GM21576 (cell line): ENCODE results near the gene SP110.
A peak's percentile ranks its signal among the peaks of the same experiment; 100 is the strongest.
"Not testable (repeated sequence)": the region's sequence is repeated elsewhere in the genome, so short reads cannot be mapped to it uniquely, and the experiment has no call there.

Experiments
- ATAC-seq: cut with Tn5 transposase; IDR thresholded peaks from one replicate; pipeline ENCODE4 v1.9.1; 2021; ENCODE audit warnings: mild to moderate bottlenecking, moderate library complexity; ENCODE audit not compliant: unreplicated experiment

The SP110 gene

DNA sequence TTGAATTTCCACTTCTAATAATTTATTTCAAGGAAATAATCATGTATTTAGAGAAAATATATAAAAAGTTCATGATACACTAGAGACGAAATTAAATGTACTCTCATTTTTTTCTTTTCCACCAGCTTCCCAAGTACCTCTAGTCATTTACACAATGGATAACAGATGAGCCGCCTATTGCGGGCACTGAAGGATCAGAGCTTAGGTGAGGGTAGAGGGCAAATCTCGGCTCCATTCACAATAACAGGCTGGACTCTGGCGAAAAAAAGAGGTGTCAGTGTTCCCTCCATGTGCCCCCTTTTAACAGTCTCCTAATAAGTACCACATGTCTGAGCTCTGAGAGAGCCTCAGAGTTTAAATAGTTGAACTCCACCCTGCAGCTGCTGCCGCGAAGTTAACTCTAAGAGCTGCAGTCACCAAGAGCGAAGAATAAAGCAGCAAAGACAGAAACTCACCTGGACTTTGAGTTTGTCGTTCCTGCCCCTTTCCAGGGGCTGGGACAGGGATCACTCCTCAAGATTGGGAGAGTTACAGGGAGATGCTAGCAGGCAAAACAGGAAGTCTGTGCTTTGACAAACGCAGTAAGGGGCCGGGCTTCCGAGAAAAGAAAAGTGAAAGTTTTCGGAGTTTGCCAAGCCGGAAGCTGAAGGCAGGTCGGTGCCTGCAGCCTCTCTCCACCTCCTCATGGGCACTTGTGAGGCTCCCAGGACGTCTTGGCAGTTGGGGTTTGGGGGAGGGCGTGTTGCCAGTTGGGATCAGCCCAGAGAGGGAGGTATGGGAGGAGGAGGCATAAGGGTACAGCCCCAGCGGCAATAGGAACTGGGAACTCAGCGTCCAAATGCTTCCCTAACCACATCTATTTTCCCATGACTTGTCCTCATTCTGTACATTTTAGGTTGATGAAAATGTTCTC lies at the start of gene SP110:
Gene SP110 (minus strand): TSS at position 566 of the 913 bp plus-strand sequence. CDS start 3,057 bp downstream, outside the sequence.
- peak; percentile 78 for ATAC-seq

GRCh38 chr2:230268606-230269243 lies 48.9 kb upstream of the SP110 start:
- ATAC-seq = peak; percentile 44

- ATAC-seq = peak; percentile 61
Observed at GRCh38 chr2:230267556-230267955, 47.8 kb upstream of the SP110 start.

GRCh38 chr2:230267059-230267458 lies 47.3 kb upstream of the SP110 start:
- ATAC-seq = peak; percentile 14

- ATAC-seq = no peak
Observed at GRCh38 chr2:230266638-230267037, 46.9 kb upstream of the SP110 start.

GRCh38 chr2:230264945-230265344 lies 45.2 kb upstream of the SP110 start:
- ATAC-seq = not testable (repeated sequence)

- ATAC-seq = no peak
Observed at GRCh38 chr2:230262246-230262645, 42.5 kb upstream of the SP110 start.

DNA sequence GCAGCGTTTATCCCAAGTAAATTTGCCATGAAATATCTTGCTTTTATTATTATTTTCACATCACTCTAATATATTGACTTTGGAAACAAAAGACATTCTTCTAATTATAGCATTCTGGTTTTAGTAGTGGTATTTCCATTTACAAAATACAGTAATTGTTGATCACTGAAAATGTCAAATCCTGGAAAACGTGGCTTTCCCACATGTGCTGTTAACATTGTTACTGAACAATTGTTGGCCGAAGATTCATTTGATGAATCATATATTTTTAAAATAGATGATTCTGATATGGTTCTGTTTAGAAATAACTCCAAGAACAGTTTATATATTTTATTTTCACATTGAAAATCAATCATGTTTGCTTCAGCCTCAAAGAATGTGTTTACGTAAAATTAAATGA lies 38.7 kb upstream of the SP110 start:
- ATAC-seq = no peak

DNA sequence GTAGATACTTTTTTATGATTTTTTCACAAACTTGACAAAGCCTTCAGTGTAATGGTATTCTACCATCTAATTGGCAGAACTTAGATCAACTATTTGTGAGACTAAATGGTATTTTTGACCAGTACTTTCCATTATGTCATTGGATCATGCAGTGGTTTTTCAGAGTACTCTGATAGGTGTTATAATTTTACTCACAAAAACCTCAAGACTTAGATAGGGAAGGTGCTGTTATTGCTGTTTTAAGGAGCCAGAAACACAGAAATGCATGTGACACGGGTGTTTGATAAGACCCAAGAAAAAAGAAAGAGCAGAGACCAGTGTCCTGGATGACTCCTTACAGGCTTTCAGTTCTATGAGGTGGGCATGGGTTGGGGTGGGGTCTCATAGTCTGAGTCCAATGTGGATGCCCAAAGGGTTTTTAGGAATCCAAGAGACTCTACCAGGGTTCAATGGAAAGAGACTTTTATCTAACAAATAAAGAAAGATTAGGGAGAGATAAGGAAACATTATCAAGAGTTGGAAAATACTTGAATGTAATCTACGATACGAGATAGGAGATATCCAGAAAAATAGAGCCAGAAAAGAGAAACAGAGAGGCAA lies 37.0 kb upstream of the SP110 start:
- no peak for ATAC-seq

GRCh38 chr2:230254152-230254881 lies 34.5 kb upstream of the SP110 start:
- ATAC-seq = no peak

- no peak for ATAC-seq
Observed at GRCh38 chr2:230250231-230250630, 30.4 kb upstream of the SP110 start.

DNA sequence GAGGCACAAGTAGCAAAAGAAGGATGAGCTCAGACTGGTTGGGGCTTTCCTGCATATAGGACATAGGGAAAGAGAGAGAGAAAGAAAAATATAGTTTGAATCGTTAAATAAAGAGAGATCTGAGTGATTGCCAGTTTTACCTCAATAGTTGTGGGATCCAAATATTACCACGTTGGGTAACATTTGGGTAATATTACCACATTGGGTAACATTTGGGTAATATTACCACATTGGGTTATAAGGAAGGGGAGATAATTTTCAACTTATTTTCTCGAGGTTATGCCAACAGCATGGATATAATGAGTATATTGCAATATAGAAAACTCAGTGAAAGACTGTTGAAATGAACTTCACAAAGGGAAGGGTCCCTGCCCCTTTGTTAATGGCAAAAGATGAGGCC lies 26.4 kb upstream of the SP110 start:
- ATAC-seq = no peak

GRCh38 chr2:230244211-230244610 lies 24.4 kb upstream of the SP110 start:
- ATAC-seq = no peak

DNA sequence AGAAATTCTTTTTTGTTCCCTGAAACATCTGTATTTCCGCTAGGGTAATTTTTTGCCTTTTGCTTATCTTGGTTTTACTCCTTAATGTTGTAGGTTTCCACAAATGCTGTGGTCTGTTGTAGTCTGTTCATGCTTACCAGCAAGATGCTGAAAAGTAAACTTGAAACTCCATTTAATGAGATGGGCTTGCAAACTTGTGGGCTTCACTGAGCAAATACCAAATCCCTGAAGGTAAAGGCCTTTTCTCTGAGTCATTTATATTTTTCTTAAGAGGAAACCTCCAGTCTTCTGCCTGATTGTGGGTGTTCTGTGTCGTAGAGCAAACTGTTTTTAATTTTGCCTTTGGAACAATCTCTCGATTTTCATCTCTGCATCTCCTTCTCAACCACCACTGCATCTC lies 15.1 kb upstream of the SP110 start:
- no peak for ATAC-seq

DNA sequence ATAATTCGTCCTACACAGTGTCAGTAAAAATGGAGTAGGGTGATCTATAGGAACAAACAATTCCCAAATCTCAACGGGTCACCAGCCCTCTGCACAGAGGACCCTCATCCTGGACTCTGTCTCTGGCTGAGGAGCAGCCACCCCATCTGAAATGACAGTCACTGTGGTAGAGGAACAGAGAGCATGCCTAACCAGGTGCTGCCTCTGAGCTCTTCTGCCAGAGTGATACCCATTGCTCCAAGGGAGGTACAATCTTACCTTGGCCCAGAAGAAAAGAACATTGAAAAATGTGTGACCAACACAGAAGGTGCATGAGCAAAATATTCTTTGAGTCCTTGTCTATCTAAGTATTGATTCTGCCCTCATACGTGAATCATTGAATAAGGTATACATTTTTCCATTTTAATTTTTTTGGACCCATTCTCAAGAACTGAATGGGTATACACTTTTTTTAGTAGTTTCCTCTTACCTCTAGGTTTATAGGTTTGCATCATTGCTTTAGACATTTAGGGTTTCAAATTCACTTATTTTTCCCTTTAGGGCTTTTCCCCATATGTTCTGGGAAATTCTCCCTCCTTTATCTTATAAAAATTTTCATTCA lies 14.4 kb upstream of the SP110 start:
- peak; percentile 79 for ATAC-seq

- ATAC-seq = no peak
Observed at GRCh38 chr2:230231251-230231650, 11.5 kb upstream of the SP110 start.

GRCh38 chr2:230230496-230231200 lies 10.9 kb upstream of the SP110 start:
- no peak for ATAC-seq

GRCh38 chr2:230230087-230230486 lies 10.3 kb upstream of the SP110 start:
- ATAC-seq = no peak

DNA sequence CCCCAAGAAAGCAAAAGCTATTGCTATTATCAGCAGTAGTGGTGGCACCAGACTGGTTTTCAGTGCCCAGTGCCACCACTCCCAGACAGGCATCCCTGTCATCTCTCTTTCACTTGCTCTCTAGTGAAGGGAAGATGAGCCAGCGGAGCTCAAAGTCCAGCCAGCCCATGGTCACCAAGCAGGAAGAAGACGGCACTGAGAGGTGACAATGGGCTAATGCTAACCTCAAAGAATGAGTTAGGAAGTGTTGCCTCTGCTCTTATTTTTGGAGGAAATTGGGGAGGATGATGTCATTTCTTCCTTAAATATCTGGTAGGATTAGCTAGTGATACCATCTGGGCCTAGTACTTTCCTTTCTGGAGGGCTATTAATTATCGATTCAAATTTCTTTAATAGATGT lies 7.4 kb upstream of the SP110 start:
- ATAC-seq = no peak

- ATAC-seq = peak; percentile 64
Observed at GRCh38 chr2:230226051-230226551, 6.3 kb upstream of the SP110 start.
